Measurements from ENCODE around the gene ZCCHC24. TPM values are rescaled to one million over a fixed set of nuclear protein-coding genes. Genes with fewer than 3 reads are reported as not detected.

The ZCCHC24 gene
- total RNA-seq, 1 experiment from 2014 or later = 6.0 TPM

GRCh38 chr10:79482741-79483140 is 37.3 kb upstream of the ZCCHC24 start:
- BruUV-seq (replicated peaks) = no TSS peak
- CTCF ChIA-PET = interaction anchor here (0.6 kb wide), 1 partner anchor 31 kb away, joined by 3 read pairs; no protein-coding TSS in a partner anchor
- H3K9me2 ChIP-seq (ENCODE audit: insufficient read depth) = no peaks in the 10 kb centered on the region
- no peaks in the 10 kb centered on the region for H3K79me2 ChIP-seq (ENCODE audit: low read depth)
- no peak overlapping the region for H3K4me3 ChIP-seq
- H3F3A ChIP-seq (ENCODE audit: insufficient read depth, low read depth) = no peaks in the 10 kb centered on the region
- H3K27ac ChIP-seq = no peak overlapping the region
- no peak for DNase-seq
- H3K36me3 ChIP-seq (ENCODE audit: low read depth) = no peaks in the 10 kb centered on the region
- H3K4me1 ChIP-seq (replicated peaks; ENCODE audit: insufficient read depth) = peaks cover 2% of the 10 kb centered on the region; the same call in 1 of the 2 replicates
- no peak for TF ChIP-seq EZH2 (IDR thresholded peaks at IDR 0.05; ENCODE audit: low read depth)
- TF ChIP-seq CTCF (conservative IDR thresholded peaks at IDR 0.05) = no peak
- intact Hi-C loops (cut with micrococcal nuclease; ENCODE audit: unreplicated experiment) = no loop called here
- no peaks in the 10 kb centered on the region for H4K20me1 ChIP-seq (ENCODE audit: insufficient read depth)
- no peak overlapping the region for H2AFZ ChIP-seq
- no peaks in the 10 kb centered on the region for H3K27me3 ChIP-seq (ENCODE audit: insufficient read depth, low read depth)
- no peak overlapping the region for H3K4me2 ChIP-seq
- POLR2A ChIA-PET (ENCODE audit: unreplicated experiment) = no interaction called here
- H3K9me3 ChIP-seq (ENCODE audit: insufficient read depth, low read depth) = no peaks in the 10 kb centered on the region

GRCh38 chr10:79482304-79482703 is 36.9 kb upstream of the ZCCHC24 start:
- H3K4me3 ChIP-seq = no peak overlapping the region
- no peak for TF ChIP-seq EZH2 (IDR thresholded peaks at IDR 0.05; ENCODE audit: low read depth)
- no peak overlapping the region for H2AFZ ChIP-seq
- no peaks in the 10 kb centered on the region for H3F3A ChIP-seq (ENCODE audit: insufficient read depth, low read depth)
- H3K9me3 ChIP-seq (ENCODE audit: insufficient read depth, low read depth) = no peaks in the 10 kb centered on the region
- no peaks in the 10 kb centered on the region for H3K36me3 ChIP-seq (ENCODE audit: low read depth)
- H3K4me1 ChIP-seq (replicated peaks; ENCODE audit: insufficient read depth) = no peaks in the 10 kb centered on the region; the same call in 1 of the 2 replicates
- ChIA-PET CTCF (no interaction called here), POLR2A (ENCODE audit: unreplicated experiment) (no interaction called here)
- H4K20me1 ChIP-seq (ENCODE audit: insufficient read depth) = no peaks in the 10 kb centered on the region
- no TSS peak for BruUV-seq (replicated peaks)
- intact Hi-C loops (cut with micrococcal nuclease; ENCODE audit: unreplicated experiment) = no loop called here
- no peaks in the 10 kb centered on the region for H3K27me3 ChIP-seq (ENCODE audit: insufficient read depth, low read depth)
- no peaks in the 10 kb centered on the region for H3K79me2 ChIP-seq (ENCODE audit: low read depth)
- no peak overlapping the region for H3K4me2 ChIP-seq
- no peak for DNase-seq
- H3K27ac ChIP-seq = no peak overlapping the region
- no peaks in the 10 kb centered on the region for H3K9me2 ChIP-seq (ENCODE audit: insufficient read depth)

GRCh38 chr10:79479283-79479909 is 34.0 kb upstream of the ZCCHC24 start:
- Histone ChIP-seq H3K36me3 (ENCODE audit: low read depth) (no peaks in the 10 kb centered on the region), H3K9me3 (ENCODE audit: insufficient read depth, low read depth) (no peaks in the 10 kb centered on the region), H3K79me2 (ENCODE audit: low read depth) (no peaks in the 10 kb centered on the region), H3K4me2 (no peak overlapping the region), H4K20me1 (ENCODE audit: insufficient read depth) (no peaks in the 10 kb centered on the region), H3K4me1 (replicated peaks; ENCODE audit: insufficient read depth) (peaks cover 14% of the 10 kb centered on the region; the same call in 1 of the 2 replicates), H3K4me3 (no peak overlapping the region), H3K27me3 (ENCODE audit: insufficient read depth, low read depth) (no peaks in the 10 kb centered on the region), H2AFZ (no peak overlapping the region), H3K27ac (no peak overlapping the region), H3F3A (ENCODE audit: insufficient read depth, low read depth) (no peaks in the 10 kb centered on the region), H3K9me2 (ENCODE audit: insufficient read depth) (no peaks in the 10 kb centered on the region)
- ChIA-PET POLR2A (ENCODE audit: unreplicated experiment) (no interaction called here), CTCF (no interaction called here)
- no TSS peak for BruUV-seq (replicated peaks)
- intact Hi-C loops (cut with micrococcal nuclease; ENCODE audit: unreplicated experiment) = no loop called here
- no peak for TF ChIP-seq CTCF (conservative IDR thresholded peaks at IDR 0.05)
- TF ChIP-seq EZH2 (IDR thresholded peaks at IDR 0.05; ENCODE audit: low read depth) = no peak
- no peak for DNase-seq

- Histone ChIP-seq H3F3A (ENCODE audit: insufficient read depth, low read depth) (no peaks in the 10 kb centered on the region), H3K36me3 (ENCODE audit: low read depth) (no peaks in the 10 kb centered on the region), H3K4me1 (replicated peaks; ENCODE audit: insufficient read depth) (peaks cover 14% of the 10 kb centered on the region; the same call in 1 of the 2 replicates), H3K9me3 (ENCODE audit: insufficient read depth, low read depth) (no peaks in the 10 kb centered on the region), H3K27ac (no peak overlapping the region), H3K27me3 (ENCODE audit: insufficient read depth, low read depth) (no peaks in the 10 kb centered on the region), H4K20me1 (ENCODE audit: insufficient read depth) (no peaks in the 10 kb centered on the region), H3K4me2 (no peak overlapping the region), H3K9me2 (ENCODE audit: insufficient read depth) (no peaks in the 10 kb centered on the region), H2AFZ (no peak overlapping the region), H3K4me3 (no peak overlapping the region), H3K79me2 (ENCODE audit: low read depth) (no peaks in the 10 kb centered on the region)
- no peak for TF ChIP-seq CTCF (conservative IDR thresholded peaks at IDR 0.05)
- TF ChIP-seq EZH2 (IDR thresholded peaks at IDR 0.05; ENCODE audit: low read depth) = no peak
- DNase-seq = no peak
- POLR2A ChIA-PET (ENCODE audit: unreplicated experiment) = no interaction called here
- intact Hi-C loops (cut with micrococcal nuclease; ENCODE audit: unreplicated experiment) = no loop called here
- no TSS peak for BruUV-seq (replicated peaks)
- CTCF ChIA-PET = no interaction called here
These were observed 32.0 kb upstream of the ZCCHC24 start for GRCh38 chr10:79477456-79477855.

Measured in PC-9 (cell line).